ENCODE results near the gene CKM. TPM values are rescaled to one million over a fixed set of nuclear protein-coding genes. Genes with fewer than 3 reads are reported as not detected.

Gene CKM
- total and polyA plus RNA-seq, 10 of the 15 experiments (the other 5 are each of a cell fraction or from before 2014, with no cell fraction given): 0.08 to 0.14 (median 0.13) TPM; not detected in 5

DNA sequence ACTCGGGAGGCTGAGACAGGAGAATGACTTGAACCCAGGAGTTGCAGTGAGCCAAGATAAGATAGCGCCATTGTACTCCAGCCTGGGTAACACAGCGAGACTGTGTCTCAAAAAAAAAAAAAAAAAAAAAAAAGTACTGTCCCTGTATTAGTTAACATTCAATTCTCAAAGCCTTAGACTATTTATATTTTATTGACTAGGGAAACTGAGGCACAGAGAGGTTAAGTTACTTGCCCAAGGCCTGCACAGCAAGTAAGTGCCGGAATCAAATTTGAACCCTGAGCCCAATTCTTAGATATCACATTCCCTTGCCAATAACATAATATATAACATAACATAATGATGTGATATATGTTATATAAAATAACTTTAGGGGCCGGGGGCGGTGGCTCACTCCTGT is 17.0 kb upstream of the CKM start:
- H3K36me3 ChIP-seq (ENCODE audit: control insufficient read depth in 2 of 2, insufficient read depth in 2 of 2, low read length in 1 of 2): no peaks in the 10 kb centered on the region
- no peaks in the 10 kb centered on the region for H4K20me1 ChIP-seq (ENCODE audit: control insufficient read depth, insufficient read depth)
- H3K79me2 ChIP-seq (ENCODE audit: control insufficient read depth, insufficient read depth, low read length): no peaks in the 10 kb centered on the region
- H3K4me2 ChIP-seq (ENCODE audit: control insufficient read depth, insufficient read depth): no peak overlapping the region
- H3K4me3 ChIP-seq: no peak overlapping the region
- DNase-seq (ENCODE audit: low read depth, low spot score): no peak
- H2AFZ ChIP-seq (ENCODE audit: control insufficient read depth, low read depth, low read length): no peak overlapping the region
- peaks cover 3% of the 10 kb centered on the region; the same call in 1 of the 2 replicates for H3K4me1 ChIP-seq (ENCODE audit: control insufficient read depth, insufficient read depth, low read length)
- H3K27me3 ChIP-seq (replicated peaks in 1 of 2; ENCODE audit: control insufficient read depth in 2 of 2, insufficient read depth in 2 of 2, low read length in 1 of 2): 0 out of 4 replicates have a peak, but pooled peaks cover 0 to 1% of the 10 kb centered on the region in 2 experiments
- no peak overlapping the region for H3K9ac ChIP-seq (ENCODE audit: control insufficient read depth, insufficient read depth, low read length)
- no peaks in the 10 kb centered on the region for H3K9me3 ChIP-seq (replicated peaks; ENCODE audit: control insufficient read depth, insufficient read depth, low read length)
- WGBS (ENCODE audit: insufficient coverage, insufficient replicate concordance, low lambda C conversion rate, missing lambda C conversion rate): 60% methylated on average over 4 of the region's 6 CpGs
- intact Hi-C loops (cut with micrococcal nuclease; ENCODE audit: unreplicated experiment): loop anchor here (2.0 to 10.0 kb wide), 6 partner anchors 87 to 432 kb away; partner anchors contain the start of genes APOE, MARK4 and PPP1R37
- BruUV-seq (replicated peaks): no TSS peak
- ChIA-PET RAD21 (ENCODE audit: unreplicated experiment) (interaction anchor here (1.4 to 1.5 kb wide), 2 partner anchors 161 to 247 kb away, joined by 3 to 5 read pairs; partner anchors contain the start of genes BLOC1S3 and TRAPPC6A), SMC1A (ENCODE audit: uncharacterized antibody, unreplicated experiment) (interaction anchor here (0.6 to 2.1 kb wide), 7 partner anchors 85 to 569 kb away, joined by 3 to 4 read pairs (median 3); no protein-coding TSS in a partner anchor), CTCF (interaction anchor here (1.2 to 2.3 kb wide), 8 partner anchors 13 to 280 kb away, joined by 3 to 15 read pairs (median 5); no protein-coding TSS in a partner anchor), POLR2A (no interaction called here)
- in situ Hi-C loops (cut with MboI): loop anchor here (10.0 kb wide), 1 partner anchor 435 kb away; the partner anchor contains the start of gene APOE
- no peak overlapping the region for H3K27ac ChIP-seq (ENCODE audit: control insufficient read depth, insufficient read depth)
- no peak for ATAC-seq
- FAIRE-seq: no peak
- no peak for TF ChIP-seq SUPT20H (IDR thresholded peaks at IDR 0.05; ENCODE audit: borderline replicate concordance, control insufficient read depth, low read depth, low read length)
- no peak for TF ChIP-seq POLR2AphosphoS2 (IDR thresholded peaks at IDR 0.05; ENCODE audit: low read depth, low read length)
- no peak for TF ChIP-seq NR2C2 (IDR thresholded peaks at IDR 0.05; ENCODE audit: borderline replicate concordance, control insufficient read depth, insufficient read length, low read depth)
- TF ChIP-seq PML (IDR thresholded peaks at IDR 0.05; ENCODE audit: low read length): no peak
- TF ChIP-seq SIN3A (IDR thresholded peaks at IDR 0.05; ENCODE audit: low read depth, low read length): no peak
- no peak for TF ChIP-seq TCF3 (IDR thresholded peaks at IDR 0.05; ENCODE audit: borderline replicate concordance, insufficient read depth, low read depth, low read length)
- TF ChIP-seq YBX1 (IDR thresholded peaks at IDR 0.05): no peak
- TF ChIP-seq TCF12 (IDR thresholded peaks at IDR 0.05; ENCODE audit: low read depth, low read length): no peak
- no peak for TF ChIP-seq ZNF24 (IDR thresholded peaks at IDR 0.05)
- no peak for TF ChIP-seq BHLHE40 (IDR thresholded peaks at IDR 0.05; ENCODE audit: borderline replicate concordance in 1 of 2, low read depth in 2 of 2, low read length in 1 of 2)
- TF ChIP-seq CTCF (IDR thresholded peaks at IDR 0.05 in 2 of 3, conservative IDR thresholded peaks at IDR 0.05 in 1 of 3; ENCODE audit: control insufficient read depth in 2 of 3, extremely low read depth in 1 of 3, insufficient read depth in 1 of 3, low read depth in 3 of 3, low read length in 3 of 3): no peak
- no peak for TF ChIP-seq POU2F2 (IDR thresholded peaks at IDR 0.05; ENCODE audit: borderline replicate concordance, low read depth, low read length)
- no peak for TF ChIP-seq SREBF2 (IDR thresholded peaks at IDR 0.05; ENCODE audit: low read length)
- TF ChIP-seq E2F4 (IDR thresholded peaks at IDR 0.05; ENCODE audit: low read depth, low read length): no peak
- TF ChIP-seq PRDM15 (CRISPR knock-in tag; IDR thresholded peaks at IDR 0.05): no peak
- TF ChIP-seq STAT1 (conservative IDR thresholded peaks at IDR 0.05): no peak
- TF ChIP-seq ZSCAN29 (IDR thresholded peaks at IDR 0.05): no peak
- no peak for TF ChIP-seq RAD51 (IDR thresholded peaks at IDR 0.05)
